GM21576 (cell line): ENCODE results near the gene CCDC88B.

ENCODE experiments used
- ATAC-seq: cut with Tn5 transposase; IDR thresholded peaks from one replicate; pipeline ENCODE4 v1.9.1; 2021; ENCODE audit warnings: mild to moderate bottlenecking, moderate library complexity; ENCODE audit not compliant: unreplicated experiment

CCDC88B gene

DNA sequence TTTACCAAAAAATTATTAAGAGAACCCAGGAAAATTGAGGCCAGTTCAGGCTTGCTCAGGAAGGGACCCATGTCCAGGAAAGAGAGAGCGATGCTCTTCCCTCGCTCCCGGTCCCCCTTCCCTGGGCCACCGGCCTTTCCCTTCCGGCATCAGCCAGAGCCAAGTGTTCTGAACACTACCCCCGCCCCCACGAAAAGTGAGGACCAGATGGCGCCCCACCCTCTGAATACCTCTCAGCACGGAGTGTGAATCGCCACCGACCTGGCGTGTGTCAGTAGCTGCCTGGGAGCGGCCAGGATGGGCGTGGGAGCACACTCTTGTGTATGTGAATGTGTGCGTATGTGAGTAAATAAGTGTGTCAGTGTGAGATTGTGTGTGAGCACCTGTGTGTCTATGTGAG is 39.2 kb downstream of the CCDC88B start:
- ATAC-seq = no peak

DNA sequence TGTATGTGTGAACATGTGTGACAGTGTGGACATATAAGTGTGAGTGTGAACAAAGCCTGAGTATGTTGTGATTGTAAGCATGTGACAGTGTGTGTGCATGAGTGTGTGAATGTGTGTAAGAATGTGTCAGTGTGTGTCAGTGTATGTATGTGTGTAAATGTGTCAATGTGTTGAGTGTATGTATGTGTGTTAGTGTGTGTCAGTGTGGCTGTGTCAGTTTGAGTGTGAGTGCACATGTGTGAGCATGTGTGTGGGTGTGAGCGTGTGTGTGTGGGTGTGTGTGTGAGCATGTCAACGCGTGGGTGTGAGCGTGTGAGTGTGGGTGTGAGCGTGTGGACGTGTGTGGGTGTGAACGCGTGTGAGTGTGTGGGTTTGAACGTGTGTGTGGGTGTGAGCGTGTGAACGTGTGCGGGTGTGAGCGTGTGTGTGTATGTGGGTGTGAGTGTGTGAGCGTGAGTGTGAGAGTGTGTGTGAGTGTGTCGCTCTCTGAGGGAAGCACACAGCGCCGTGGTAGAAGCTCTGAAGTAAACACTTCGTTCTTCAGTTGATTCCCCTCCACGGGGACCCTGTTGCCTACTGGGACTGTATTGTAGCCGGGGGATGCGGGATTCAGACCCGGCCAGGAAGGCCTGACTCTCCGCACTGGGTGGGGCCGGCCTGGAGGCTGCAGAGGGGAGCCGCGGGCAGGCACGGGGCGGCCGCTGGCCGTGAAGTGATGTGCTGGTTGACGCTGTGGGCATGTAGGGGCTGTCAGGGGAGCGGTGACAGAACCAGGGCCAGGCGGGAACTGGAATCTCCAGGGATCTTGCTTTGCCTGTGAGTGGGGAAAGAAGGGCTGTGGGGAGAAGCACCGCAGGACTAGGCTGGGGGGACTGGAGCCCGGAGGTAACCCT is 40.1 kb downstream of the CCDC88B start:
- ATAC-seq = no peak

DNA sequence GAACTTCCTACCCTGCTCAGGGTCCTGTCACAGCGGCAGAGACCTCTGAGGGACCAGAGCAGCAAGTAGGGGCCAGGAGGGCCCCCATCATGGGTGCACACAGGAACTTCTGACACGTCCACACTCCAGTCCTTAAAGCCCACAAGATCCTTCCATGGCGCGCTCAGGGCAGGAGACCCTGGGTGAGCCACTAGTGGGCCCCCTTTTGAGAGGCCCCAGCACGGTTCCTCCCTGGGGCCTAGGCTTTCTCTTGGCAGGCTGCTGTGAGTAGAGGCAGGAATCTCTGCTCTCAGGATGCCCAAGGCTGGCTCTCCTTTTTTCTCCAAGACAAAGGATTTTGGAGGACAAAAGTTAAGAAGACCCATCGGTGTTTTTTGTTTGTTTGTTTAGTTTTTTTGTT is 41.3 kb downstream of the CCDC88B start:
- no peak for ATAC-seq

DNA sequence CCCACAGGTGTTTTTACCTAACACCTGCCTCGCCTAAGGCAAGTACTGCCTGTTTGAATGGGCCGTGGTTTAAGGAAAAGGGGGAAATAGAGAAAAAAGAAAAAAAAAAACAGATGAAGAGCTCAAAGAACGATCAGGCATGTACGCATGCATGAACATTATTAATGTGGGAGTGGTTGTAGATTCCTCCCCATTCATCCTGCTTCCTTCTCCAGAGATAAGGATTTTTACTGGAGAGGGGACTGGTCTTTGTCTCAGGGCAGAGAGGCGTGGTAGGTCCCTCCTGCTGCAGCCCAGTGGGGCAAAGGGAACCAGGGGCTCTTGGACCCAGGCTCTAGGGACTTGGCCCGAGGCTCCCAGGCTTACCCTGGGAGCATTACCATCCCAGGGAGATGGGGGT is 42.0 kb downstream of the CCDC88B start:
- ATAC-seq = no peak

DNA sequence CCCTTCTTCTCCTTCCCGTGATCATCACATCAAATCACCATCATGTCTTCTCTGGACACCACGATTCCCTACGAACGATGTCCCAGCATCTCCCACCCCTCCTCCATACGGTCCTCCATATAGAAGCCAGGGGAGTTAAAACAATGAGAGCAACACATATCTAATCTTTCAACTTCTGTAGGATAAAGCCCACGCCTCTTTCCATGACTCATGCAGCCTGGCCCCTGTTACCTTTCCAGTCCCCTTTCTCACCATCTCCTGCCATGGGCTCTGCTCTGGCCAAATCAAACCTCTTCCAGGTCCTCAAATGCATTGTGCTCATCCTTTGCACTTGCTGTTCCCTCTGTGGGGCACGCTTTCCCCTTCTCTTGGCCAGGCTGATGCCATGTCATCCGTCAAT is 42.6 kb downstream of the CCDC88B start:
- no peak for ATAC-seq

DNA sequence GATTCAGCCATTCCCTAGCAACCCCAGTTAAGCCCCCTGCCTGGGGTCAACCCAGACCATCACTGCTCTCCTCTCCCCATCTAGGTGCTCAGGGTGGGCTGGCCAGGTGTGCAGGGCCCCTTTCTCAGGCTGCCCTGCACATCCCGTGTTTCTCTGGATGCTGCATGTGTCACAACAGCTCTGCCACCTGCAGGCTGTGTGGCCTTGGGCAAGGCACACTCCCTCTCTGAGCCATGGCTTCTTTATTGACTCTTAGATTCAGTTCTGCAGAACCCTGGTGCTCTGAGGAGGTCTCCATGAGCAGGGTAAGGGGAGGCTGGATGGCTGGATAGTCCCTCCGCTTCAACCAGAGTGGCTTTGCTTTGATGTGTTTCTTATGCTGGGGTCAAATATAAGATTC is 43.6 kb downstream of the CCDC88B start:
- ATAC-seq = no peak

DNA sequence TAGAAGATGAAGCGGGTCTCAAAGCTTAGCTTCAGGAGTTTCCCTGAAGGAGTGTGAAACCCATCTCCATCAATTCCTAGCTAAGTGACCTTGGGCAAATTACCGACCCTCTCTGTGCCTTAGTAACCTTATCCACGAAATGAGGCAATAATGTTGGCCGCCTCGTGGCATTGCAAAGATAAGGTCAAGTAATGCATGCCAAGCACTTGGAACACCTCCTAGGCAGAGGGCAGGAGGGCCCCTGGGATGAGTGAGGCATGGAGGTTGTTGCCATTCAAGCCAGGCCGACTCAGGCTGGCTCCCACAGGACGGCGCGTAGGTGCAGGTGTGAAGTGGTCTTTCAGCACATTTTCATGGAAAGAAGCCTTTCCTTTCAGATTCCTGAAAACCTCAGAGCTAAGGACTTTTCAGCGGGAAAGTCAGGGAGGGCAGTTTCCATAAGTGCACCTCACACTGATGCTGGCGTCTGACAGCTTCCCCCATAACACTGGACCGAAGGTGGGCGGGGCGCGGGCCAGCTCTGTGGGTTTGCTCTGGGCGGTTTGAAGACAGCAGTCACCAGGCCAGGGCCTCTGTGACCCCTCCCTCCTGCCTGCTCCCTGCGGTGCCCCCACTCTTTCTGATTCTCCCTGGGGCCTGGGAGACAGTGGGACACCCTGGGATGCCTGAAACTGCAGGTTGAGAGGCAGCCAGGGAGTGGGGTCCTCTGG is 44.2 kb downstream of the CCDC88B start:
- no peak for ATAC-seq

DNA sequence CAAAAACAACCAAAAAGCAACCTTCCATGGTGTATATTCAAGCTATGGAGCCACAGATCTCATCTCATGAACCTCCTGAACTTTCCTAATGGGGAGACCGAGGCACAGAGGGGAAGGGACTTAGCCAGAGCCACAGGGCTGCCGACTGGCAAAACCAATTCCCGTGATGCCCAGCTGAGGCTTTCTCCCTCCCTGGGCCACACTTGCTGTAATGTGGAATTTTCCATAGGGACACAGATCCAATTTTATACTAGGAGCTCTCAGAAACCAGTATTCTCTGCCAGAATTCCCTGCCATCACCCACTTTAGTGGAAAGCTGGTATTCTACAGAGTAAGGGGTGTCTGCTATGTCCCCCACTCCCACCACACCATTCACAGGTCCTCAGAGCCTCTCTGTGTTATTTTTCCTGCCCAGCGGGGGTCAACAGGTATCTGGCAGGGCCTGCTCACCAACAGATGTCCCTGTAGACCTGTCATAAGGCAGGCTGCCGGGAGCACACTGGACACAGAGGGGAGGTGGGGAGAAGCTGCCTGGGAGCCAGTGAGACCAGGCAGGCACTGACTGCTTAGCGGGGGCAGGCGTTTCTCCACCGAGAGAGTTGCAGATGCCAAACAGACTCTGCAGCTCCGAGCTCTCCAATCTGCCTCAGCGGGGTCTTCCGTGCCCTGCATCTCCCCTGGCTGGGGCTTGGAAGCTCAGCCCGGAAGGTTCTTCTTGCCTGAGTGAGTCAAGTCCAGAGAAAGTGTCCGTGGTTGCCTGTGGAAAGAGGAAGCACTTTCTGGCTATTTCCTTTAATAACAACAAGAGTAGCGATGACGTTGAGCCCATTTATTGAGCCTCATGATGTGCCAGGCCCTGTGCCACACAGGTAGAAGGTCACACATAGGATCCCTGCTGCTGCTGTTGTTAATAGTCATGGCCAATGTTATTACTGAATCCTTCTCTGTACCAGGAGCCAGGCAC is 45.3 kb downstream of the CCDC88B start:
- ATAC-seq = no peak

DNA sequence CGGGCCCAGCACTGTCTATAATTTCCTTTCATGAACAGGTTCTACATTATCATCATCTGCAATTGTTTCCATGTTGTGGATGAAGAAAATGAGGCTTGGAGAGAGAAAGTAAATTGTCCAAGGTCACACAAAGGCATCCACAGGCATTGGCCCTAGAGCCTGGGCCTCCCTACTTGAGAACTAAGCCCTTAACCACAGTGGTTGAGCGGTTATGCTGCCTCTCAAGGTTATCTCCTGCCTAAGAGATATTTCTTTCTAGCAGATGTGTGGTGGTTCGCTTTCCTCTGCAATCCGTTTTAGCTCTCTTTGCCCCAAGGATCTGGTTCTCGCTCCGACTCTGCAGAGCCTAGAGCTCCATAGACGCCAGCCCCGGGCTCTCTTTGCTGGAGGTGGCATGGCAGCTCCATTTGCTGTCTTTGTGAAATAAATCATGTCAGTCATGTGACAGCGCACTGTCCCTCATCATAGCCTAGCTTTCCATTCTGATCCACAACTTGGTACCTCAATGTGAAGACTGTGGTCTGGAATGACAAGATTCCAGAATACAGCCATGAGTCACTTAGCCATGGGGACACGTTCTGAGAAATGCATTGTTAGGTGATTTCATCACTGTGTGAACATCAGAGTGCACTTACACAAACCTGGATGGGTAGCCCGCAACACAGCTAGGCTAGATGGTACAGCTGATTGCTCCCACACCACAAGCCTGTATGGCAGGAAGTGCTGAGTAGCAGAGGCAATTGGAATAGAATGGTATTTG is 46.1 kb downstream of the CCDC88B start:
- ATAC-seq = no peak

DNA sequence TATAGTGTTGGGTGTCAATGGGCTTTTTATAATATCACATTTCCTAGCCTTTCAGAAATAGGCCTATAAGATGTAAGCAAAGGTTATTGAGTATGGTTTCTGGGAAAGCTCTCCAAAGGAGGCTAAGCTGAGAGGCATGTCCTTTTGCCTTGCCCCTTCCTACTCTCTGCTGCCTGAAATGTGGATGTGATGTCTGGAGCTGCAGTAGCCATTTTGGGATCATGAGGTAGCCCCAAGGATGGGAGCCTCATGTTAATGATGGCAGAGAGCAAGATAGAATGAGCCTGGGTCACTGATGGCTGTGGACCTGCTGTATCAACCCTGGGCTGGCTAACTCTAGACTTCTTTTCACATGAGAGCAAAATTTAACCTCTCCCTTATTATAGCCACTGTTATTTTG is 47.9 kb downstream of the CCDC88B start:
- ATAC-seq = no peak

DNA sequence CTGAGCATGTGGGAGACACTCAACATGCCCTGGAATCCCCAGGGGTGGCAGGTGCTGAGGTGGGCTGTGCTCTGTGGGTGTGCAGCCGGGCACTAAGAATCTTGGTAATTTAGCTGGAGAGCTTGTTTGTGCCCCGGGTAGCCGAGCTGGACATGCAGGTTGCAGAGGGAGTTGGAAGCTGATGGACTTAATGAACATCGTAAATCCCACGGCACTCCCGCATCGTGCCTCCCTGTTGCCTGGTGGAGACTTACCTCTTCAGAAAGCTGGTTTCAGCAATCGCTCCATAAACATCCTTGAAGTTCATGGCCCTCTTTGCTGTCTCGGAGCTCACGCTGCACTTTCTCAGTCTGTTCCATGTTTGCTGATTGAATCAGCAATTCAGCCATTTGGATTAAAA is 48.9 kb downstream of the CCDC88B start:
- ATAC-seq = no peak

DNA sequence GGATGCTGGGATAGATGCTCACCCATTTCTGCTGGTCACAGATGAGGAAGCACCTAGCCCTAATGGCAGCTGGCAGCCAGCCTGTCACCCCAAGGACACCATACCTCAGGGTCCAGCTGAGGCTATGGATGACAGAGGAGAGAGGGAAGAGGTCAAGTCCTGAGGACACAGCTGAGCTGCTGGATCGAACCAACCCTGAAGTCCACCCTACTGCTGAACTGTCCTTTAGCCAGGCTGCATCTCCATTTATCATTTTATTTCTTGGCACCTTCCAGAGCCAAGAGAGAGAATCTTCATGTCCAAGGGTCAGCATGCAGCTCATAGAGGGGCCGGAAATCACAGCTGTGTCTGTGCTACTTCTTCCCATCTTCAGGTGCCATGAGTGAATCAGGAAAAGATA is 49.8 kb downstream of the CCDC88B start:
- ATAC-seq = no peak

DNA sequence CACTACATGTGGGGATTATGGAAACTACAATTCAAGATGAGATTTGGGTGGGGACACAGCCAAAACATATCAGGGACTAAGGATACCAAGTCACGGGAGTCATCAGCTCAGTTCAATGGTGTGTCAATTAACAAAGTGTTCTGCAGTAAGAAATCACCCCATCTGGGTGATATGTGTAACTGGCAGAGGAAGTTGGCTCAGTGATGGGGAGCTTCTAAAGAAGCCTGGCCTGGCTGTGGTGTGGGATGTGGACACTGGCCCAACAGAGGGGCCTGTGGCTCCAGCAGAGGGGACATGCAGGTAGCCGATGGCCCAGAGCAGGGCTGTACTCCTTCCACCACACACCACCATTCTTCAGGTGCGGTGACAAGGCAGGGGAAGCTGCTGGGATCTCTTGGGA is 50.6 kb downstream of the CCDC88B start:
- no peak for ATAC-seq

DNA sequence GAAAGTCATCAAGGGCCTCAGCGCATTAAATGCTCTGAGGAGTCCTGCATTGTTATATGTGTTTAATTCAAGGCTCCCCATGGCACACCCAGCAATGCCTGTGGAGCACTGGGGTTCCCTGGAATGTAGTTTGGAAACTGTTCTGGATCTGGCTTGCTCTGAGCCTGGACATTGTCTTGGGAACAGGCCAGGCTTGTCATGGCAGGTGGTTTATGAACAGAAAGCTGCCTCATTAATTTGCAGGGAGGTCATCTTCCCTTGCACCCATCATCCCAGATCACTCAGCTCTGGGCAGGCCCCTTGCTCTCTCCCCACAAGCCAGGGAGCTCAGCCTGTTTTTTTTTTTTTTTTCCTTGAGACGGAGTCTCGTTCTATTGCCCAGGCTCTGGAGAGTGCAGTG is 51.8 kb downstream of the CCDC88B start:
- ATAC-seq = no peak

DNA sequence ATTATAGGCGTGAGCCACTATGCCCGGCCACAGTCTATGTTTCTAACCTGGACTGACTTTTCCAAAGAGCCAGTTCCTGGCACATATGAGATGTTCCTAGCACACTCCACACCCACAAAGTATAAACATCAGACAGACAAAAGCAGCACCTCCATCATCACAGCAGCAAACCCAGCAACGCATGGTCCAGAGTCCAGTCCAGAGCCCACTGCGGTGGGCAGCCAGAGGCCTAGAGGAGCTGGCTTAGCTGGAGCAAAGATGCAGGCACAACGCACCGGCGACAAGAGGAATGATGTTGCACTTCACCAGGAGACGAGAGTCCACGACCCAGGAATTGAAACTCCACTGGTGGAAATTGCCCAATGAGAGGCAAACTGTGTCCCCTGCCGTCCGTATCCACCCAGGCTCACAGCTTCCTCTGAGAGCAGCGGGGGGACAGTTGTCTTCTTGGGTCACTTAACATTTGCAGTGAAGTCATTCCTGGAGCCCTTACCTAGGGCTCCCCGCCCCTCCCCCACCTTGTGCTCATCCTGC is 55.6 kb downstream of the CCDC88B start:
- no peak for ATAC-seq

DNA sequence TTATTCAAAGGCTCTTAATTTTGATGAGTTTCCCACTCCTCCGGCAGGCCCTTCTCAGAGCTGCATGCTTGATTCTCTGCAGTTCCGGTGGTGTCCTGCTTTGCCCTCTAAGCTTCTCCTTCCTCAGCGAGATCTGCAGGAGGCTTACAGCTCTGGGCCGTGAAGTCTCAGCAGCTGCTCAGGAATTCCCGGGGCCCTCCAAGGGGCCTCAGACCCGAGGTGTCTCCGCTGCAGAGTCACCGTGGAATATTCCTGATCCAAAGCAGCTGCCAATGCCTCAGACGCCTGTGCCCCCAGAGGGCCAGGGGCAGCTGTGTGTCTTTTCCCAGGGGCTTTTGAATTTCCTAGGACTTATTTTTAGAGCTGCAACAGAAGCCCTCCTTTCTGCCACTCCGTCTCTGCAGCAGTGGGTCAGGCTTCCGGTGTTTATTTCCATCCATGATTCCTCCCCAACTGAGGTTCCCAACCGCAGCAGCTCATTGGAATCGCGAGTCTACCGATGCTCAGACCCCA is 56.1 kb downstream of the CCDC88B start:
- no peak for ATAC-seq

DNA sequence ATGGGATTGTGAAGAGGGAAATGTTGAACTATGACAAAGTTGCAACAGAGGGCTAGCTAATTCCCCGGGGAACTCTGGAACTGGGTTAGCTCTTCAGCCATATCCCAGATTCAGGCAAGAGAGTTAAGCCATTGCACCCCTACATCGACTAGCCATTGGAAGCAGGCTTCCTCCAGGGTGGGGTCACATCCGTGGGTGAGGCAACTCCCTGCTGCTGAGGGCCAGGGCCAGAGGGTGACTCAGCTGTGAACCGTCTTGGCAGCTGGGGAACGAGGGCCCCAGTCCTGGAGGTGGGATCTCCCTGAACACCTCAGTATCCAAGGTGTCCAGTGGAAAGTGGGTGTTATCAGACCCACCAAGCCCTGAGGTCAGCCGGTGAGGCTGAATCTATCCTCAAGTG is 60.1 kb downstream of the CCDC88B start:
- ATAC-seq = no peak

DNA sequence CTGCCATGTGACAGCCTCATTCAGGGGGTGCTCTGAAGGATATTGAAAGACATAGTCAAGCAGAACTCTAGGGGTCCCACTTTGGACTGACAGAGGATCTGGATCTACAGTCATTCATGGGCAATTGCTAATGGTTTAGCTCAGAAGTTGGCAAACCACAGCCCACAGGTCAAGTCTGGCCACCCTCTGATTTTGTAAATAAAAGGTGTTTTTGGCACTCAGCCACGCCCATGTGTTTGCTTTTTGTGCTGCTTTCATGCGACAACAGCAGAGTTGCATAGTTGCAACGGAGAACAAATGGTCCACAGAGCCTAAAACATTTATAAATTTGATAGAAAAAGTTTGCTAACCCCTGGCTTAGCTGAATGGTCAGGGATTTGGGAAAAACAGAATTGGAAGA is 60.7 kb downstream of the CCDC88B start:
- no peak for ATAC-seq

DNA sequence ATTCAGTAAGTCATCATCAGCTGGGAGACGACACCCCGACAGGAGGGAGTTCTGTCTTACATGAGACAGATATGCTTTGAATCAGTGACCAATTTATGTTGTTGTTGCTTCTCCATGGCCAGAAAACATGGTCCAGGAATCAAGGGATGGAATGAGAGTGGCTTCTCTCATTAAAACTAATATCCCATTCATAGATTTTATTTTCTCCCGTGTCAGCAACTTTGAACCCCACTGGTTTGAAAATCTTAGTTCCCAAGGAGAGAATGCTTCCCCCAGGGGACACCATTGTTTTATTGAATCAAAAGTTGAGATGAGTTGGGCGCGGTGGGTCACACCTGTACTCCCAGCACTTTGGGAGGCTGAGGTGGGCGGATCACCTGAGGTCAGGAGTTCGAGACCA is 61.8 kb downstream of the CCDC88B start:
- ATAC-seq = no peak

DNA sequence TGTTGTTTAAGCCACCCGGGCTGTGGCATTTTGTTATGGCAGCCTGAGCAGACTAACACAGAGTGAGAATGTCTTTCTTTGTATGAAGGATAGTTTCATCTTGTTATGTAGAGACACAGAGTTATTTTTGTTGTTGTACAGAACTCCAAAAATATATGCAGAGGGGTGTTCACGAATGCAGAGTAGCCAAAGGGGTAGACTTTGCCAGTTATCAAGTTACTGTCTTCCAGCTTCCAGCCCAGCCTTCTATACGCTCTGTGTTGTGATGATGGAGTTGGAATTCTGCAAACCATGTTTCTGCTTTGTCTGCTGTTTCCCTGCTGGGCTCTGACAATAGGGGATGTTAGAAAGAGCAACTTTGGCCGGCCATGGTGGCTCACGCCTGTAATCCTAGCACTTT is 63.1 kb downstream of the CCDC88B start:
- no peak for ATAC-seq
